HepG2 (cell line): ENCODE results near the gene COX14. TPM values are rescaled to one million over a fixed set of nuclear protein-coding genes. Genes with fewer than 3 reads are reported as not detected.

Experiments
- BCL6 ChIP-seq: IDR thresholded peaks from 2 replicates; pipeline ENCODE4 v1.6.1; 2016; ENCODE audit warnings: missing genetic modification reagents, missing compliant biosample characterization
- CBX2 ChIP-seq, 2 experiments: fragments of 200-600 bp in 1 of 2; sonication (generic); formaldehyde crosslinking in 1 of 2; IDR thresholded peaks; 2 replicates each; pipeline versions ENCODE4 v1.7.0 to v1.8.1; 2018 to 2022; ENCODE audit warnings: low read depth in 2 of 2, low read length in 1 of 2, mild to moderate bottlenecking in 1 of 2, missing genetic modification reagents in 1 of 2
- KDM2A ChIP-seq: sonication (generic); formaldehyde crosslinking; IDR thresholded peaks from 2 replicates; pipeline ENCODE4 v1.4.0; 2020; ENCODE audit warnings: low read depth, missing genetic modification reagents, borderline replicate concordance
- KDM6A ChIP-seq: IDR thresholded peaks from 2 replicates; pipeline ENCODE4 v1.6.1; 2016; ENCODE audit warnings: low read depth
- RARA ChIP-seq: IDR thresholded peaks from 2 replicates; pipeline ENCODE4 v1.6.1; 2016; ENCODE audit warnings: missing genetic modification reagents, missing compliant biosample characterization
- RBM39 ChIP-seq: fragments of 200-400 bp; formaldehyde crosslinking; IDR thresholded peaks from one replicate; pipeline ENCODE4 v1.6.1; 2018; ENCODE audit warnings: antibody characterized with exemption, mild to moderate bottlenecking, low read depth, low read length; ENCODE audit not compliant: poor library complexity, severe bottlenecking
- RXRA ChIP-seq: sonication (generic); formaldehyde crosslinking; IDR thresholded peaks from 2 replicates; pipeline ENCODE4 v1.5.1; 2020; ENCODE audit warnings: missing genetic modification reagents
- ZKSCAN1 ChIP-seq: fragments of 150-350 bp; IDR thresholded peaks from 2 replicates; pipeline ENCODE4 v1.6.1; 2014; ENCODE audit warnings: low read length
- ZNF234 ChIP-seq: sonication (generic); formaldehyde crosslinking; conservative IDR thresholded peaks from 2 replicates; pipeline ENCODE4 v1.5.1; 2020; ENCODE audit warnings: mild to moderate bottlenecking, missing genetic modification reagents
- ZNF251 ChIP-seq: sonication (generic); formaldehyde crosslinking; IDR thresholded peaks from 2 replicates; pipeline ENCODE4 v1.9.0; 2021; ENCODE audit warnings: mild to moderate bottlenecking, missing genetic modification reagents
- ZNF44 ChIP-seq: sonication (generic); formaldehyde crosslinking; IDR thresholded peaks from 2 replicates; pipeline ENCODE4 v1.5.1; 2020; ENCODE audit warnings: mild to moderate bottlenecking, missing genetic modification reagents
- ZNF557 ChIP-seq: sonication (generic); formaldehyde crosslinking; IDR thresholded peaks from 2 replicates; pipeline ENCODE4 v1.4.0; 2020; ENCODE audit warnings: missing genetic modification reagents
- ZNF775 ChIP-seq: sonication (generic); formaldehyde crosslinking; IDR thresholded peaks from 2 replicates; pipeline ENCODE4 v1.4.0; 2020; ENCODE audit warnings: missing genetic modification reagents, mild to moderate bottlenecking, moderate library complexity, borderline replicate concordance
- polyA plus RNA-seq, 8 experiments: library from polyadenylated mRNA; depleted of rRNA in 3 of 8; stranded (reverse) in 7 of 8; unstranded in 1 of 8; fragments of >200 nt; fragmentation: Illumina TruSeq in 4 of 8; extraction: Trizol in 4 of 8; gene quantifications; 2 replicates each; pipeline versions ENCODE4 v1.2.1 to v1.2.3, GENCODE V29; 2011 to 2016; ENCODE audit warnings: low read depth in 4 of 8, missing spikeins in 1 of 8, mixed read lengths in 1 of 8; ENCODE audit not compliant: insufficient read depth in 1 of 8
- total RNA-seq, 5 experiments: library from RNA; depleted of rRNA; stranded (reverse); fragments of >200 nt; fragmentation: Illumina TruSeq; extraction: Trizol; gene quantifications; 2 replicates each; pipeline ENCODE4 v1.2.3, GENCODE V29; 2016; ENCODE audit warnings: low read depth in 1 of 5
- TF ChIP-seq, protein P1 (sequence below): sonication (generic); formaldehyde crosslinking; IDR thresholded peaks from 2 replicates; pipeline ENCODE4 v1.5.0; 2020; ENCODE audit warnings: mild to moderate bottlenecking, missing genetic modification reagents
- TF ChIP-seq, protein P2 (sequence below): sonication (generic); formaldehyde crosslinking; IDR thresholded peaks from 2 replicates; pipeline ENCODE4 v1.4.0; 2020; ENCODE audit warnings: missing genetic modification reagents
- TF ChIP-seq, protein P3 (sequence below): sonication (generic); formaldehyde crosslinking; IDR thresholded peaks from 2 replicates; pipeline ENCODE4 v1.8.1; 2023; ENCODE audit warnings: missing genetic modification reagents, mild to moderate bottlenecking, borderline replicate concordance
- TF ChIP-seq, protein P4 (sequence below): sonication (generic); formaldehyde crosslinking; IDR thresholded peaks from 2 replicates; pipeline ENCODE4 v1.8.0; 2022; ENCODE audit warnings: mild to moderate bottlenecking, missing genetic modification reagents, moderate library complexity
- TF ChIP-seq, protein P5 (sequence below): sonication (generic); formaldehyde crosslinking; IDR thresholded peaks from 2 replicates; pipeline ENCODE4 v1.4.0; 2020; ENCODE audit warnings: missing genetic modification reagents

COX14 gene
- total and polyA plus RNA-seq, 2 of the 13 experiments (the other 11 are each of a cell fraction or from before 2014, with no cell fraction given), result 53.0 to 71.6 TPM

DNA sequence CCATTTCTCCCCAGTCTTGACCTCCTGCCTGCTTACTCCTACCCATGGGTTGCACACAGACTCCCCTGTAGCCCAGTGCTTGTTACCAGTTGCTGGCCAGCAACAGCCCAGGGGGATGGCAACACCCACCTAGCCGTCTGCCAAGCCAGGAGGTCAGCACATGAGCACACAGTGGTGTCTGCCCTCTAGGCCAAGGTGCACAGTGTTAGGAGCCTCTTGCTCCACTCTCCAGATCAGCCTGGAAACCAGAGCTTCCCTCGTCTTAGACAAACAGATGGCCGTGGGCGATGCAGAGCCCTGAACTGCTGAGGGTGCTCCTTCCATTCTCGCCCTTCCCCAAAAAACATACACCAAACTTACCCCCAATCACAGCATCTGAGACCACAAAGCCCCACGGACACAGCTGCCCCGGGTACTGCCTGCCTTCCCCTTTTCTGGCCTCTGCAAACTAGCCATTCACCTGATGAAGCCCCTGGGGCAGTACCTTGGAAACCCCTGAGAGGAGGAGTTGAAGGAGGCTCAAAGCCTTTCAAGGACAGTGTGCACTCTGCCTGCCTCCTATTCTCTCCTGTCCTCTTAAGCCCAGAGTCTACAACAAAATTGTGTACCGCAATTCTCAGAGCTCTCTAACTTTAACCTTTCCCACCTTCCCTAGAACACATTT lies 9.3 kb upstream of the COX14 start (continued):
- TF ChIP-seq ZNF775 (CRISPR knock-in tag) (no peak), RXRA (CRISPR knock-in tag) (peak; percentile 77), ZNF234 (no peak), ZKSCAN1 (peak; percentile 38; the same call in 1 of the 2 replicates), ZNF44 (CRISPR knock-in tag) (no peak), CBX2 (IDR thresholded peaks at IDR 0.05; ENCODE audit: low read depth, low read length) (no peak), CBX2 (CRISPR knock-in tag; IDR thresholded peaks at IDR 0.05; ENCODE audit: low read depth) (no peak), KDM2A (CRISPR knock-in tag) (peak; percentile 50; the same call in 1 of the 2 replicates), ZNF251 (no peak), RARA (peak; percentile 67), ZNF557 (CRISPR knock-in tag) (no peak), RBM39 (no peak), BCL6 (CRISPR knock-in tag) (peak; percentile 35; the same call in 1 of the 2 replicates), KDM6A (peak; percentile 57; the same call in 1 of the 2 replicates)
- TF ChIP-seq, protein P1, sequence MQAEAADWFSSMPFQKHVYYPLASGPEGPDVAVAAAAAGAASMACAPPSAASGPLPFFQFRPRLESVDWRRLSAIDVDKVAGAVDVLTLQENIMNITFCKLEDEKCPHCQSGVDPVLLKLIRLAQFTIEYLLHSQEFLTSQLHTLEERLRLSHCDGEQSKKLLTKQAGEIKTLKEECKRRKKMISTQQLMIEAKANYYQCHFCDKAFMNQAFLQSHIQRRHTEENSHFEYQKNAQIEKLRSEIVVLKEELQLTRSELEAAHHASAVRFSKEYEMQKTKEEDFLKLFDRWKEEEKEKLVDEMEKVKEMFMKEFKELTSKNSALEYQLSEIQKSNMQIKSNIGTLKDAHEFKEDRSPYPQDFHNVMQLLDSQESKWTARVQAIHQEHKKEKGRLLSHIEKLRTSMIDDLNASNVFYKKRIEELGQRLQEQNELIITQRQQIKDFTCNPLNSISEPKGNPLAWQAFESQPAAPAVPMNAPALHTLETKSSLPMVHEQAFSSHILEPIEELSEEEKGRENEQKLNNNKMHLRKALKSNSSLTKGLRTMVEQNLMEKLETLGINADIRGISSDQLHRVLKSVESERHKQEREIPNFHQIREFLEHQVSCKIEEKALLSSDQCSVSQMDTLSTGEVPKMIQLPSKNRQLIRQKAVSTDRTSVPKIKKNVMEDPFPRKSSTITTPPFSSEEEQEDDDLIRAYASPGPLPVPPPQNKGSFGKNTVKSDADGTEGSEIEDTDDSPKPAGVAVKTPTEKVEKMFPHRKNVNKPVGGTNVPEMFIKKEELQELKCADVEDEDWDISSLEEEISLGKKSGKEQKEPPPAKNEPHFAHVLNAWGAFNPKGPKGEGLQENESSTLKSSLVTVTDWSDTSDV (CRISPR knock-in tag), result no peak
- TF ChIP-seq, protein P2, sequence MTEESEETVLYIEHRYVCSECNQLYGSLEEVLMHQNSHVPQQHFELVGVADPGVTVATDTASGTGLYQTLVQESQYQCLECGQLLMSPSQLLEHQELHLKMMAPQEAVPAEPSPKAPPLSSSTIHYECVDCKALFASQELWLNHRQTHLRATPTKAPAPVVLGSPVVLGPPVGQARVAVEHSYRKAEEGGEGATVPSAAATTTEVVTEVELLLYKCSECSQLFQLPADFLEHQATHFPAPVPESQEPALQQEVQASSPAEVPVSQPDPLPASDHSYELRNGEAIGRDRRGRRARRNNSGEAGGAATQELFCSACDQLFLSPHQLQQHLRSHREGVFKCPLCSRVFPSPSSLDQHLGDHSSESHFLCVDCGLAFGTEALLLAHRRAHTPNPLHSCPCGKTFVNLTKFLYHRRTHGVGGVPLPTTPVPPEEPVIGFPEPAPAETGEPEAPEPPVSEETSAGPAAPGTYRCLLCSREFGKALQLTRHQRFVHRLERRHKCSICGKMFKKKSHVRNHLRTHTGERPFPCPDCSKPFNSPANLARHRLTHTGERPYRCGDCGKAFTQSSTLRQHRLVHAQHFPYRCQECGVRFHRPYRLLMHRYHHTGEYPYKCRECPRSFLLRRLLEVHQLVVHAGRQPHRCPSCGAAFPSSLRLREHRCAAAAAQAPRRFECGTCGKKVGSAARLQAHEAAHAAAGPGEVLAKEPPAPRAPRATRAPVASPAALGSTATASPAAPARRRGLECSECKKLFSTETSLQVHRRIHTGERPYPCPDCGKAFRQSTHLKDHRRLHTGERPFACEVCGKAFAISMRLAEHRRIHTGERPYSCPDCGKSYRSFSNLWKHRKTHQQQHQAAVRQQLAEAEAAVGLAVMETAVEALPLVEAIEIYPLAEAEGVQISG, result peak; percentile 74
- TF ChIP-seq, protein P3, sequence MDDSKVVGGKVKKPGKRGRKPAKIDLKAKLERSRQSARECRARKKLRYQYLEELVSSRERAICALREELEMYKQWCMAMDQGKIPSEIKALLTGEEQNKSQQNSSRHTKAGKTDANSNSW, result no peak
- TF ChIP-seq, protein P4, sequence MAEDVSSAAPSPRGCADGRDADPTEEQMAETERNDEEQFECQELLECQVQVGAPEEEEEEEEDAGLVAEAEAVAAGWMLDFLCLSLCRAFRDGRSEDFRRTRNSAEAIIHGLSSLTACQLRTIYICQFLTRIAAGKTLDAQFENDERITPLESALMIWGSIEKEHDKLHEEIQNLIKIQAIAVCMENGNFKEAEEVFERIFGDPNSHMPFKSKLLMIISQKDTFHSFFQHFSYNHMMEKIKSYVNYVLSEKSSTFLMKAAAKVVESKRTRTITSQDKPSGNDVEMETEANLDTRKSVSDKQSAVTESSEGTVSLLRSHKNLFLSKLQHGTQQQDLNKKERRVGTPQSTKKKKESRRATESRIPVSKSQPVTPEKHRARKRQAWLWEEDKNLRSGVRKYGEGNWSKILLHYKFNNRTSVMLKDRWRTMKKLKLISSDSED (CRISPR knock-in tag), result no peak
- TF ChIP-seq, protein P5, sequence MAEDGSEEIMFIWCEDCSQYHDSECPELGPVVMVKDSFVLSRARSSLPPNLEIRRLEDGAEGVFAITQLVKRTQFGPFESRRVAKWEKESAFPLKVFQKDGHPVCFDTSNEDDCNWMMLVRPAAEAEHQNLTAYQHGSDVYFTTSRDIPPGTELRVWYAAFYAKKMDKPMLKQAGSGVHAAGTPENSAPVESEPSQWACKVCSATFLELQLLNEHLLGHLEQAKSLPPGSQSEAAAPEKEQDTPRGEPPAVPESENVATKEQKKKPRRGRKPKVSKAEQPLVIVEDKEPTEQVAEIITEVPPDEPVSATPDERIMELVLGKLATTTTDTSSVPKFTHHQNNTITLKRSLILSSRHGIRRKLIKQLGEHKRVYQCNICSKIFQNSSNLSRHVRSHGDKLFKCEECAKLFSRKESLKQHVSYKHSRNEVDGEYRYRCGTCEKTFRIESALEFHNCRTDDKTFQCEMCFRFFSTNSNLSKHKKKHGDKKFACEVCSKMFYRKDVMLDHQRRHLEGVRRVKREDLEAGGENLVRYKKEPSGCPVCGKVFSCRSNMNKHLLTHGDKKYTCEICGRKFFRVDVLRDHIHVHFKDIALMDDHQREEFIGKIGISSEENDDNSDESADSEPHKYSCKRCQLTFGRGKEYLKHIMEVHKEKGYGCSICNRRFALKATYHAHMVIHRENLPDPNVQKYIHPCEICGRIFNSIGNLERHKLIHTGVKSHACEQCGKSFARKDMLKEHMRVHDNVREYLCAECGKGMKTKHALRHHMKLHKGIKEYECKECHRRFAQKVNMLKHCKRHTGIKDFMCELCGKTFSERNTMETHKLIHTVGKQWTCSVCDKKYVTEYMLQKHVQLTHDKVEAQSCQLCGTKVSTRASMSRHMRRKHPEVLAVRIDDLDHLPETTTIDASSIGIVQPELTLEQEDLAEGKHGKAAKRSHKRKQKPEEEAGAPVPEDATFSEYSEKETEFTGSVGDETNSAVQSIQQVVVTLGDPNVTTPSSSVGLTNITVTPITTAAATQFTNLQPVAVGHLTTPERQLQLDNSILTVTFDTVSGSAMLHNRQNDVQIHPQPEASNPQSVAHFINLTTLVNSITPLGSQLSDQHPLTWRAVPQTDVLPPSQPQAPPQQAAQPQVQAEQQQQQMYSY (CRISPR knock-in tag), result no peak
